Rectal smooth muscle tissue (tissue), 1 donor: Measurements from ENCODE around the gene ATF7IP.
"Not testable (repeated sequence)": the region's sequence is repeated elsewhere in the genome, so short reads cannot be mapped to it uniquely, and the experiment has no call there.

Experiments used
- H3K27ac ChIP-seq: one replicate; pipeline ENCODE4 v1.7.0; 2013; ENCODE audit warnings: low read depth, low read length, inconsistent platforms
- H3K27me3 ChIP-seq: one replicate; pipeline ENCODE4 v1.7.0; 2013; ENCODE audit warnings: low read length; ENCODE audit not compliant: control insufficient read depth, insufficient read depth
- H3K36me3 ChIP-seq: one replicate; pipeline ENCODE4 v1.7.0; 2013; ENCODE audit warnings: low read length; ENCODE audit not compliant: control insufficient read depth, insufficient read depth
- H3K4me1 ChIP-seq: one replicate; pipeline ENCODE4 v1.7.0; 2013; ENCODE audit warnings: low read length; ENCODE audit not compliant: control insufficient read depth, insufficient read depth
- H3K4me3 ChIP-seq: one replicate; pipeline ENCODE4 v1.7.0; 2013; ENCODE audit warnings: low read length
- H3K9ac ChIP-seq: one replicate; pipeline ENCODE4 v1.7.0; 2013; ENCODE audit warnings: low read length

The ATF7IP gene

GRCh38 chr12:14403711-14404196, 38.3 kb downstream of the ATF7IP start:
- Histone ChIP-seq H3K9ac (no peak overlapping the region), H3K4me3 (no peak overlapping the region), H3K27ac (no peak overlapping the region), H3K27me3 (no peaks in the 10 kb centered on the region), H3K36me3 (no peaks in the 10 kb centered on the region), H3K4me1 (peaks cover 7% of the 10 kb centered on the region)

GRCh38 chr12:14405407-14405806, 39.9 kb downstream of the ATF7IP start:
- H3K9ac ChIP-seq, H3K4me3 ChIP-seq, H3K27me3 ChIP-seq, H3K4me1 ChIP-seq, H3K27ac ChIP-seq, H3K36me3 ChIP-seq: not testable (repeated sequence)

GRCh38 chr12:14408208-14408607, 42.7 kb downstream of the ATF7IP start:
- no peak overlapping the region for H3K27ac ChIP-seq
- H3K4me3 ChIP-seq = no peak overlapping the region
- no peaks in the 10 kb centered on the region for H3K36me3 ChIP-seq
- no peaks in the 10 kb centered on the region for H3K27me3 ChIP-seq
- H3K4me1 ChIP-seq = peaks cover 6% of the 10 kb centered on the region
- H3K9ac ChIP-seq = no peak overlapping the region

GRCh38 chr12:14410177-14410576, 44.7 kb downstream of the ATF7IP start:
- Histone ChIP-seq H3K36me3 (no peaks in the 10 kb centered on the region), H3K27ac (no peak overlapping the region), H3K4me3 (no peak overlapping the region), H3K4me1 (peaks cover 4% of the 10 kb centered on the region), H3K27me3 (no peaks in the 10 kb centered on the region), H3K9ac (no peak overlapping the region)

GRCh38 chr12:14410841-14411569, 45.5 kb downstream of the ATF7IP start:
- H3K27ac ChIP-seq = no peak overlapping the region
- no peak overlapping the region for H3K9ac ChIP-seq
- H3K27me3 ChIP-seq = no peaks in the 10 kb centered on the region
- peaks cover 6% of the 10 kb centered on the region for H3K4me1 ChIP-seq
- no peak overlapping the region for H3K4me3 ChIP-seq
- no peaks in the 10 kb centered on the region for H3K36me3 ChIP-seq

- H3K36me3 ChIP-seq = no peaks in the 10 kb centered on the region
- H3K4me3 ChIP-seq = no peak overlapping the region
- no peaks in the 10 kb centered on the region for H3K27me3 ChIP-seq
- H3K27ac ChIP-seq = peak overlapping the region; percentile 40
- no peak overlapping the region for H3K9ac ChIP-seq
- peaks cover 12% of the 10 kb centered on the region for H3K4me1 ChIP-seq
Observed at GRCh38 chr12:14416658-14417057, 51.2 kb downstream of the ATF7IP start.

- no peaks in the 10 kb centered on the region for H3K27me3 ChIP-seq
- H3K36me3 ChIP-seq = no peaks in the 10 kb centered on the region
- H3K9ac ChIP-seq = no peak overlapping the region
- peaks cover 12% of the 10 kb centered on the region for H3K4me1 ChIP-seq
- H3K4me3 ChIP-seq = no peak overlapping the region
- no peak overlapping the region for H3K27ac ChIP-seq
Observed at GRCh38 chr12:14417715-14418114, 52.2 kb downstream of the ATF7IP start.

- Histone ChIP-seq H3K36me3 (no peaks in the 10 kb centered on the region), H3K27ac (no peak overlapping the region), H3K27me3 (no peaks in the 10 kb centered on the region), H3K4me1 (peaks cover 12% of the 10 kb centered on the region), H3K9ac (no peak overlapping the region), H3K4me3 (peak overlapping the region; percentile 47)
Observed at GRCh38 chr12:14418451-14418890, 53.0 kb downstream of the ATF7IP start.

- Histone ChIP-seq H3K4me1 (peaks cover 4% of the 10 kb centered on the region), H3K27me3 (no peaks in the 10 kb centered on the region), H3K9ac (no peak overlapping the region), H3K36me3 (peaks cover 5% of the 10 kb centered on the region), H3K27ac (no peak overlapping the region), H3K4me3 (no peak overlapping the region)
Observed at GRCh38 chr12:14422516-14423230, 57.2 kb downstream of the ATF7IP start.

- no peak overlapping the region for H3K27ac ChIP-seq
Observed at GRCh38 chr12:14424545-14424944, 59.1 kb downstream of the ATF7IP start.

GRCh38 chr12:14426792-14427191, 61.3 kb downstream of the ATF7IP start:
- Histone ChIP-seq H3K27me3 (no peaks in the 10 kb centered on the region), H3K27ac (no peak overlapping the region), H3K4me3 (no peak overlapping the region), H3K9ac (no peak overlapping the region), H3K4me1 (no peaks in the 10 kb centered on the region), H3K36me3 (peaks cover 9% of the 10 kb centered on the region)

More at GRCh38 chr12:14424545-14424944, 59.1 kb downstream of the ATF7IP start:
- peaks cover 5% of the 10 kb centered on the region for H3K36me3 ChIP-seq
- H3K4me3 ChIP-seq = no peak overlapping the region
- no peaks in the 10 kb centered on the region for H3K27me3 ChIP-seq
- no peaks in the 10 kb centered on the region for H3K4me1 ChIP-seq
- no peak overlapping the region for H3K9ac ChIP-seq

GRCh38 chr12:14427929-14428328, 62.4 kb downstream of the ATF7IP start:
- H3K4me1 ChIP-seq = no peaks in the 10 kb centered on the region
- H3K36me3 ChIP-seq = peaks cover 9% of the 10 kb centered on the region
- H3K4me3 ChIP-seq = no peak overlapping the region
- H3K27ac ChIP-seq = no peak overlapping the region
- H3K9ac ChIP-seq = no peak overlapping the region
- no peaks in the 10 kb centered on the region for H3K27me3 ChIP-seq
